ENCODE results near the gene CDKN2C. TPM values are rescaled to one million over a fixed set of nuclear protein-coding genes. Genes with fewer than 3 reads are reported as not detected.

The CDKN2C gene
- total RNA-seq, 1 experiment from 2014 or later, result 9.4 TPM

GRCh38 chr1:50985094-50985493, 15.0 kb downstream of the CDKN2C start:
- H2AFZ ChIP-seq (ENCODE audit: low read depth, low read length, poor library complexity, severe bottlenecking), result peak overlapping the region; percentile 22
- H3K27ac ChIP-seq (ENCODE audit: low read depth, low read length), result no peak overlapping the region
- H3K9ac ChIP-seq (ENCODE audit: low read length), result no peak overlapping the region
- no peaks in the 10 kb centered on the region for H4K20me1 ChIP-seq (ENCODE audit: insufficient read depth)
- no peak overlapping the region for H3K4me2 ChIP-seq (ENCODE audit: low read length)
- ChIA-PET POLR2A (no interaction called here), CTCF (no interaction called here), RAD21 (ENCODE audit: low non-redundant PET in 1 of 2, low total read pairs in 2 of 2, uncharacterized antibody in 2 of 2, unreplicated experiment in 2 of 2) (no interaction called here)
- BruUV-seq (replicated peaks), result no TSS peak
- ATAC-seq, result no peak
- no peak for DNase-seq (ENCODE audit: low read depth, low spot score)
- no peaks in the 10 kb centered on the region for H3K4me1 ChIP-seq (ENCODE audit: control insufficient read depth in 1 of 2, insufficient read depth in 2 of 2, low read length in 2 of 2)
- no peak overlapping the region for H3K4me3 ChIP-seq (replicated peaks in 1 of 2; ENCODE audit: low read depth in 1 of 2, low read length in 2 of 2)
- H3K27me3 ChIP-seq (ENCODE audit: insufficient read depth, low read length), result no peaks in the 10 kb centered on the region
- no peaks in the 10 kb centered on the region for H3K79me2 ChIP-seq (ENCODE audit: insufficient read depth, low read length)
- intact Hi-C loops (cut with micrococcal nuclease), result no loop called here
- no peaks in the 10 kb centered on the region for H3K9me3 ChIP-seq (ENCODE audit: control insufficient read depth in 1 of 2, insufficient read depth in 1 of 2, low read depth in 1 of 2, low read length in 2 of 2)
- no peaks in the 10 kb centered on the region for H3K9me2 ChIP-seq (ENCODE audit: insufficient read depth)
- TF ChIP-seq, protein P1, sequence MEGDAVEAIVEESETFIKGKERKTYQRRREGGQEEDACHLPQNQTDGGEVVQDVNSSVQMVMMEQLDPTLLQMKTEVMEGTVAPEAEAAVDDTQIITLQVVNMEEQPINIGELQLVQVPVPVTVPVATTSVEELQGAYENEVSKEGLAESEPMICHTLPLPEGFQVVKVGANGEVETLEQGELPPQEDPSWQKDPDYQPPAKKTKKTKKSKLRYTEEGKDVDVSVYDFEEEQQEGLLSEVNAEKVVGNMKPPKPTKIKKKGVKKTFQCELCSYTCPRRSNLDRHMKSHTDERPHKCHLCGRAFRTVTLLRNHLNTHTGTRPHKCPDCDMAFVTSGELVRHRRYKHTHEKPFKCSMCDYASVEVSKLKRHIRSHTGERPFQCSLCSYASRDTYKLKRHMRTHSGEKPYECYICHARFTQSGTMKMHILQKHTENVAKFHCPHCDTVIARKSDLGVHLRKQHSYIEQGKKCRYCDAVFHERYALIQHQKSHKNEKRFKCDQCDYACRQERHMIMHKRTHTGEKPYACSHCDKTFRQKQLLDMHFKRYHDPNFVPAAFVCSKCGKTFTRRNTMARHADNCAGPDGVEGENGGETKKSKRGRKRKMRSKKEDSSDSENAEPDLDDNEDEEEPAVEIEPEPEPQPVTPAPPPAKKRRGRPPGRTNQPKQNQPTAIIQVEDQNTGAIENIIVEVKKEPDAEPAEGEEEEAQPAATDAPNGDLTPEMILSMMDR (IDR thresholded peaks at IDR 0.05 in 2 of 3, conservative IDR thresholded peaks at IDR 0.05 in 1 of 3; ENCODE audit: borderline replicate concordance in 1 of 3, insufficient read depth in 1 of 3, low read depth in 2 of 3, low read length in 2 of 3), result no peak
- no peak for TF ChIP-seq MAX (IDR thresholded peaks at IDR 0.05)
- TF ChIP-seq YY1 (IDR thresholded peaks at IDR 0.05; ENCODE audit: extremely low read depth, insufficient replicate concordance, low read depth, low read length), result no peak
- TF ChIP-seq, protein P2, sequence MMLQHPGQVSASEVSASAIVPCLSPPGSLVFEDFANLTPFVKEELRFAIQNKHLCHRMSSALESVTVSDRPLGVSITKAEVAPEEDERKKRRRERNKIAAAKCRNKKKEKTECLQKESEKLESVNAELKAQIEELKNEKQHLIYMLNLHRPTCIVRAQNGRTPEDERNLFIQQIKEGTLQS (IDR thresholded peaks at IDR 0.05), result no peak
- no peak for TF ChIP-seq SRF (IDR thresholded peaks at IDR 0.05; ENCODE audit: low read depth)
- no peak for TF ChIP-seq EZH2phosphoT487 (IDR thresholded peaks at IDR 0.05; ENCODE audit: borderline replicate concordance)
- no peak for TF ChIP-seq FOSL1 (IDR thresholded peaks at IDR 0.05; ENCODE audit: low read depth)
- H3K36me3 ChIP-seq (ENCODE audit: control insufficient read depth in 1 of 2, insufficient read depth in 2 of 2, low read length in 2 of 2), result no peaks in the 10 kb centered on the region

DNA sequence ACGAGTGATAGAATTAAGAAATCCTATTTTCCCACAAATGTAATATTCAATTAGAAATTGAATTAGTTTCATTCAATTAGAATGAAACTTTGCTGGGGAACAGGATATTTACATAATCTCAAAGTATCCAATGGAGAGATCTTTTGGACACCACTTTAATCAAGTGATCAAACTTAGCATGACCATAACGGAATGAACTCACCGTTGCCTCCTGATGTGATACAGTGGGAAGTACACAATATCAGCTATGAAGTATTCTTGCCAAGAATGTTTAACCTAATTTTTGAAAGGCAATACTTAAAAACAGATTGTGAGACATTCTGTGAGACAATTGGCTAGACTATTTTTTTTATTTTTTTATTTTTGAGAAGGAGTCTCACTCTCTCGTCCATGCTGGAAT, 16.6 kb downstream of the CDKN2C start:
- ChIA-PET CTCF (no interaction called here), POLR2A (no interaction called here), RAD21 (ENCODE audit: low non-redundant PET in 1 of 2, low total read pairs in 2 of 2, uncharacterized antibody in 2 of 2, unreplicated experiment in 2 of 2) (no interaction called here)
- H2AFZ ChIP-seq (ENCODE audit: low read depth, low read length, poor library complexity, severe bottlenecking), result no peak overlapping the region
- no TSS peak for BruUV-seq (replicated peaks)
- H3K9me3 ChIP-seq (ENCODE audit: control insufficient read depth in 1 of 2, insufficient read depth in 1 of 2, low read depth in 1 of 2, low read length in 2 of 2), result no peaks in the 10 kb centered on the region
- no peaks in the 10 kb centered on the region for H4K20me1 ChIP-seq (ENCODE audit: insufficient read depth)
- intact Hi-C loops (cut with micrococcal nuclease), result no loop called here
- H3K27me3 ChIP-seq (ENCODE audit: insufficient read depth, low read length), result no peaks in the 10 kb centered on the region
- no peaks in the 10 kb centered on the region for H3K79me2 ChIP-seq (ENCODE audit: insufficient read depth, low read length)
- H3K36me3 ChIP-seq (ENCODE audit: control insufficient read depth in 1 of 2, insufficient read depth in 2 of 2, low read length in 2 of 2), result no peaks in the 10 kb centered on the region
- H3K9me2 ChIP-seq (ENCODE audit: insufficient read depth), result no peaks in the 10 kb centered on the region
- ATAC-seq, result peak; percentile 59; the same call in 1 of the 2 replicates
- H3K9ac ChIP-seq (ENCODE audit: low read length), result no peak overlapping the region
- H3K4me3 ChIP-seq (replicated peaks in 1 of 2; ENCODE audit: low read depth in 1 of 2, low read length in 2 of 2), result no peak overlapping the region
- no peak for DNase-seq (ENCODE audit: low read depth, low spot score)
- no peak overlapping the region for H3K27ac ChIP-seq (ENCODE audit: low read depth, low read length)
- no peak overlapping the region for H3K4me2 ChIP-seq (ENCODE audit: low read length)
- H3K4me1 ChIP-seq (ENCODE audit: control insufficient read depth in 1 of 2, insufficient read depth in 2 of 2, low read length in 2 of 2), result no peaks in the 10 kb centered on the region
- TF ChIP-seq, protein P3, sequence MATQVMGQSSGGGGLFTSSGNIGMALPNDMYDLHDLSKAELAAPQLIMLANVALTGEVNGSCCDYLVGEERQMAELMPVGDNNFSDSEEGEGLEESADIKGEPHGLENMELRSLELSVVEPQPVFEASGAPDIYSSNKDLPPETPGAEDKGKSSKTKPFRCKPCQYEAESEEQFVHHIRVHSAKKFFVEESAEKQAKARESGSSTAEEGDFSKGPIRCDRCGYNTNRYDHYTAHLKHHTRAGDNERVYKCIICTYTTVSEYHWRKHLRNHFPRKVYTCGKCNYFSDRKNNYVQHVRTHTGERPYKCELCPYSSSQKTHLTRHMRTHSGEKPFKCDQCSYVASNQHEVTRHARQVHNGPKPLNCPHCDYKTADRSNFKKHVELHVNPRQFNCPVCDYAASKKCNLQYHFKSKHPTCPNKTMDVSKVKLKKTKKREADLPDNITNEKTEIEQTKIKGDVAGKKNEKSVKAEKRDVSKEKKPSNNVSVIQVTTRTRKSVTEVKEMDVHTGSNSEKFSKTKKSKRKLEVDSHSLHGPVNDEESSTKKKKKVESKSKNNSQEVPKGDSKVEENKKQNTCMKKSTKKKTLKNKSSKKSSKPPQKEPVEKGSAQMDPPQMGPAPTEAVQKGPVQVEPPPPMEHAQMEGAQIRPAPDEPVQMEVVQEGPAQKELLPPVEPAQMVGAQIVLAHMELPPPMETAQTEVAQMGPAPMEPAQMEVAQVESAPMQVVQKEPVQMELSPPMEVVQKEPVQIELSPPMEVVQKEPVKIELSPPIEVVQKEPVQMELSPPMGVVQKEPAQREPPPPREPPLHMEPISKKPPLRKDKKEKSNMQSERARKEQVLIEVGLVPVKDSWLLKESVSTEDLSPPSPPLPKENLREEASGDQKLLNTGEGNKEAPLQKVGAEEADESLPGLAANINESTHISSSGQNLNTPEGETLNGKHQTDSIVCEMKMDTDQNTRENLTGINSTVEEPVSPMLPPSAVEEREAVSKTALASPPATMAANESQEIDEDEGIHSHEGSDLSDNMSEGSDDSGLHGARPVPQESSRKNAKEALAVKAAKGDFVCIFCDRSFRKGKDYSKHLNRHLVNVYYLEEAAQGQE (IDR thresholded peaks at IDR 0.05; ENCODE audit: low read depth), result no peak
- no peak for TF ChIP-seq JUND (IDR thresholded peaks at IDR 0.05)
- no peak for TF ChIP-seq ZBTB33 (IDR thresholded peaks at IDR 0.05; ENCODE audit: extremely low read depth, insufficient replicate concordance, low read length)
- no peak for TF ChIP-seq TCF7L2 (IDR thresholded peaks at IDR 0.05; ENCODE audit: borderline replicate concordance, extremely low read depth, insufficient read depth, insufficient read length)
- TF ChIP-seq ZNF274 (IDR thresholded peaks at IDR 0.05; ENCODE audit: low read depth, low read length), result no peak

All from HCT116 (cell line).